Erythroblast (primary cell): ENCODE measurements around the gene LHPP.

Experiments
- GATA1 ChIP-seq: IDR thresholded peaks from 2 replicates; pipeline ENCODE4 v1.6.1; 2011; ENCODE audit warnings: low read depth, mild to moderate bottlenecking, control low read depth, low read length, moderate library complexity
- POLR2A ChIP-seq: IDR thresholded peaks from 2 replicates; pipeline ENCODE4 v1.6.1; 2011; ENCODE audit warnings: mild to moderate bottlenecking, low read length

- TF ChIP-seq POLR2A (no peak), GATA1 (no peak)
These were observed 31.5 kb upstream of the LHPP start for GRCh38 chr10:124430077-124430476.
